GM19438 (cell line): ENCODE data around the gene ABL1.
"Not testable (repeated sequence)": the region's sequence is repeated elsewhere in the genome, so short reads cannot be mapped to it uniquely, and the experiment has no call there.

Experiments
- ATAC-seq: cut with Tn5 transposase; IDR thresholded peaks from one replicate; pipeline ENCODE4 v1.9.1; 2021; ENCODE audit warnings: low read depth; ENCODE audit not compliant: unreplicated experiment

ABL1 gene

DNA sequence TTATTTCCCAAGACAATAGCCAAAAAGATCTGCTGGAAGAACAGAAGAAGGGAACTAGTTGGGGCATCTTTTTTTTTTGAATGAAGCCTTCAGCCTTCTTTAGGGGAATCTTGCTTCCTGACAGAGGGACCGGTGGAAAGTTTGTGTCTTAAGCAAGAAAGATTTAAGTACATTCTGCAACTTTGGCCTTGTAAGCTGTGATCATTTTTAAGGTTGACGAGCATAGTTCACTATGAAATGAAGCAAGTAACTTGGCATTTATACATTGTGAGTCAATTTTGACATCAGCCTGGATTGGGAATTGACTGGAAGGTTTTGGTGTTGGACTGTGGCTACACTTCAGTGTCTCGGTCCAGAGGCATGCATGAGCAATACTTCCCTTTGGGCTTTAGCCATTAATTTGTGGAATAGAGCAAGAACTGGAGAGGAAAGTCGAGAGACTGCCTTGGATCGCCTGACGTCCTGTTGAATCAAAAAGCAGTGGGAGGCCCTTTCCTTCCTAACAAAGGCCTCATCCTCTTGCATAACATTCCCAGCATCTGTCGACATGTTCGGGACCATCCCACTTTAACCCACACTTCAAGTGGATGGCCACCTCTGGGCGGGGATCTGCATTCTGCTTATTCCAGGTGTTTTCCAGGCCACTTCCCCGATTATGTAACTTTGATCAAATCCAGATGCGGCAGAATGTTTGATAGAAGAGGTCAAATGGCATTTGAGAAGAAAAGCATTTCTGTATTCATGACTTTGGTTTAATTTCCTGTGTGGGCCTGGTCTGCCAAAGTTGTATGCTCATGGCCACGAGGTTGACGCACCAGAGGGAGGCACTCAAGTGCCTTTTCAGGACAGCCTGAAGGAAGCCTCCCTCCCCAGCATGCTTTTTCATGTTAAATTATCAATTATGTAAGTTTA, 12.5 kb downstream of the ABL1 start:
- ATAC-seq: no peak

DNA sequence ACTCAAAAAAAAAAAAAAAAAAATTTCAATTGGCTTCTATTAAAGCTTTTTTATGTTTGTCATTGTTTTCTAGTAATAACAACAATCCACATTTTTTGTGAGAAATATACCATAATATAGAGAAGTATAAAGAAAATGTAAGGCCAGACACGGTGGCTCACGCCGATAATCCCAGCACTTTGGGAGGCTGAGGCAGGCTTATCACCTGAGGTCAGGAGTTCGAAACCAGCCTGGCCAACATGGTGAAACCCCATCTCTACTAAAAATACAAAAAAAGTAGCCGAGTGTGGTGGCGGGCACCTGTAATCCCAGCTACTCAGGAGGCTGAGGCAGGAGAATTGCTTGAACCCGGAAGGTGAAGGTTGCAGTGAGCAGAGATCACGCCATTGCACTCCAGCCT, 13.5 kb downstream of the ABL1 start:
- not testable (repeated sequence) for ATAC-seq

DNA sequence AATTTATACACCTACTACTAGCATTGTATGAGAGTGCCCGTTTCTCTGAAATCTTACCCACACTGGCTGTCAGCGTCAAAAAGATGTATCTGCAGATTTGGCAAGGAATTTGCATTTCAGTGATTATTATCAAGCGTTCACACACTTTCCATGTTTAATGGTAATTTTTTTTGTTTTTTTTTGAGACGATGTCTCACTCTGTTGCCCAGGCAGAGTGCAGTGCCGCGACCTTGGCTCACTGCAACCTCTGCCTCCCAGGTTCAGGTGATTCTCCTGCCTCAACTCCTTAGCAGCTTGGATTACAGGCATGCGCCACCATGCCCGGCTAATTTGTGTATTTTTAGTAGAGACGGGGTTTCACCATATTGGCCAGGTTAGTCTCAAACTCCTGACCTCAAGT, 14.3 kb downstream of the ABL1 start:
- ATAC-seq: no peak

DNA sequence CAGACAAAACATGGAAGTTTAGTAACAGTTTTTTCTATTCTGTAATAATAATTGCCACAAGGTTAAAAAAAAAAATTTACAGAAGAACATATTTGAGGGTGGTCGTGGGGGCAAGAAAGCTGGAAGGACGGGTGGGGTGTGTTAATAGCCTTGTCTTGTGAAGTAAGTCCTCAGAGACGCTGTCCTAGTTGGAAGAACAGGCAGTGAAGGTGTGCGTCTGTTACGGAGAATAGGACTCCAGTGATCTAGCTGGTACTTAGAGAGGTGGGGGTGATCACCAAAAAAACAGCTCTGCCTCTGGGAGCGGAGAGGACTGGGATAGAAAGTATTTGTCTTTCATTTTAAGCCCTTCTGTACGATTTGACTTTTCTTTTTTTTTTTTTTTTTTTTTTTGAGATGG, 17.7 kb downstream of the ABL1 start:
- ATAC-seq: no peak

DNA sequence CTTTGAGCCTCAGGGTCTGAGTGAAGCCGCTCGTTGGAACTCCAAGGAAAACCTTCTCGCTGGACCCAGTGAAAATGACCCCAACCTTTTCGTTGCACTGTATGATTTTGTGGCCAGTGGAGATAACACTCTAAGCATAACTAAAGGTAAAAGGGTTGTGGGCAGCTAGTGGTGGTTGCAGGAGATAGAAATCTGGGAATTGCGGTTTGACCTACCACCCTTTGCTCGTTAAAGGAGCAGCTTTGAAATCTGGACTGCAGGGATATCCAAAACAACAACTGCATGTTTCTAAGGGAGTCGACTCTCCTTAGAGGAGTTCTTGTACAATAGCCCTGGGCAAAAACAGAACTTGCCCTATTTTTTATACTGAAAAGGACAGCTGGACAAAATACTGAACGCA, 19.0 kb downstream of the ABL1 start:
- no peak for ATAC-seq

DNA sequence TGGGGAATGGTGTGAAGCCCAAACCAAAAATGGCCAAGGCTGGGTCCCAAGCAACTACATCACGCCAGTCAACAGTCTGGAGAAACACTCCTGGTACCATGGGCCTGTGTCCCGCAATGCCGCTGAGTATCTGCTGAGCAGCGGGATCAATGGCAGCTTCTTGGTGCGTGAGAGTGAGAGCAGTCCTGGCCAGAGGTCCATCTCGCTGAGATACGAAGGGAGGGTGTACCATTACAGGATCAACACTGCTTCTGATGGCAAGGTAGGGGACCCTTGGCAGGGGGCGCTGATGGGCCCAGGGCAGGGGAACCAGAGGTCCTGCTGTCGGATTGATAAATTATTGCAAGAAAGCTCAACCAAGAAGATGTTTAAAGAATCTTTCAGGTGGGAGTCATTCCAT, 19.8 kb downstream of the ABL1 start:
- no peak for ATAC-seq

DNA sequence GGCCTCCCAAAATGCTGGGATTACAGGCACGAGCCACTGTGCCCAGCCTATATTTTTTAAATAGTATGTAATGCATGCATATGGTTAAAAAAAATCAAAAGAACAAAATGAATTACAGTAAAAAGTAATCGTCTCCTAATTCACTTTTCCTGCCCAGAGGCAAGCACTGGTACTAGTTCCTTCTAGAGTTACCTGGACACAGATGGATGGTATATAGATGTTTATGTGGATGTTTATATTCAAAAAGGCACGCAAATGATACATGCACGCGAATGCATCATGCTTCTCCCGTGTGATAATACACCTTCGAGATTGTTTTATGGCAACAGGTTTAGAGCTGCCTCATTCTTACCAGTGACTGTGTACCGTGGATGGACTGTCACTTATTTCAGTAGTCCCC, 21.4 kb downstream of the ABL1 start:
- no peak for ATAC-seq

DNA sequence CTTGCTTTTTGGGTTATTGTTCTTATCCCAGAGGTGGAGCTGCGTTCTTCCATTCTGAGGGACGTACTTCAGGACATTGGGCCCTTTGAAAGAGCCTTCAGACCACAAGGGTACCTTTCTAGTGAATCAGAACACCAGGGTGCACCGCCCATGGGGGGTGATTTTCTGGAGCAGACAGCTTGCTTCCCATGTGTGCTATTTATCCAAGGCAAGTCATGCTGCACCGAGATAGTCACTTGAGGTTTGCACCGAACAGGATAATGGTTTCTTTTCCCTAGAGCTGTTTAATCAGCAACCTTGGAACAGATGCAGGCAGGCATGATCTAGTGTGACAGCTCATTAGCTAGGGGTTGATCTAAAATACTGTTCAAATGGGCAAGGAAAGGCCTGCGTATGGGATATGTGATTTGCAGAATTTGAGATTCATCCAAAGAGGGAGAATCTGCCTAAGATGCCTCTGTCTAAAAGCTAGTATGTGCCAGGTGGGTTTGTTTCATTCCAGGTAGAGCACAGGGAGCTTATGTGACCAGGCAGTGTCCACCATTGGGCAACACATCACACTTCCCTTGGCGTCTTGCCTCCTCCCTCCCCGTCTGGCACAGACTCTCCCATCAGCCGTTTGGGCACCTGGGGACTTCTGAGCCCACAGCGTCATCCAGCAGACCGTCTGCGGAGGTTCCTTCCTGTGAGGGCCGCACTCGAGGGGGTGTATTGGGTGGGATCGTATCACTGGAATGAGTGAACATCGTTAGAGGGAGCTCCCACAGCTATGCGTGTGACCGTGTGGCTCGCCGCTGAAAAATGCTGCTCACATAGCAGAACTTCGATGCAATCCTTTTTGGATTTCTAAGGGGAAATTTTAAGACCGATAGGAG, 23.0 kb downstream of the ABL1 start:
- no peak for ATAC-seq

DNA sequence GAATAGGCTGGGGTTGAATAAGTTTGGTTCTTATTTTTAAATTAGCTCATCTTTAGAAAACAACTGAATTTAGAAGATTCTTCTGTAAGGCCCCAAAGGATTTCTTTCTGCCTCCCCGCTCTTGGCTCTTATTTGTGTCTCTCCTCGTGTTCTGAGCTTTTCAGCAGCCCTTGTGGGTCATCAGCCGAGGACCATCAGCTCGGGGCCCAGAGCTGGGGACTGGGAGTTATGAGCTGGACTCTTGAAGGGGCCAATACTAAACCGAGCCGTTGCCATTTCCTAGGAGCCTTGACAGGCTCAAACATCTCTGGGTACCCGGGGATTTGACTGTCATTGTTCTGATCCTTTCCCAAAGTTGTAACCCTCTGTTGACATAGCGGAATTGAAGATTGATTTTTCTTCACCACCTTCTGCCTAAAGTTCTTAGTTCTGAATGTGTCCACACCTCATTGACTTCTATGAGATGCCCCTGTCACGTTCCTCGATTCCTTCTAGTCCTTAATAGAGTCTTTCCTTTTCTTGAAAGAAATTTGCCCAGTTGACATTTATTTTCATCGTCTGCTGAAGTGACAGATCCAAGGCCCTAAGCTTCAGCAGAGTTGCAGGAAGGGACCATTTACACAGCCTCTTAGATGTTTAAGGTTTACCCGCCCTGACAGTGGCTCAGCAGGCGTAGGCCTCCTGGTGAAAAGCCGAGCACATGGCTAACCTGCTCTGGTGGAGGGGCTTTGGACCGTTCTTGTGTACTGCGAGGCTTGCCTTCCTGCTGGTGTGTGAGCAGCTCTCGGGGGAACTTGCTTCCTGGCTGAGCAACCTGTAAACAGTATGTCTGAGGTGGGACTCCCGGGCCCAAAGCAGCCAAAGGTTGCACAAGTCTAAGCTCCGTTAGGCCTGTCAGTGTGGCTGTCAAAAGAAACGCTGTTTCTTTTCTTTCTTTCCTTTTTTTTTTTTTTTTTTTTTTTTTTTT, 24.0 kb downstream of the ABL1 start:
- ATAC-seq: no peak

DNA sequence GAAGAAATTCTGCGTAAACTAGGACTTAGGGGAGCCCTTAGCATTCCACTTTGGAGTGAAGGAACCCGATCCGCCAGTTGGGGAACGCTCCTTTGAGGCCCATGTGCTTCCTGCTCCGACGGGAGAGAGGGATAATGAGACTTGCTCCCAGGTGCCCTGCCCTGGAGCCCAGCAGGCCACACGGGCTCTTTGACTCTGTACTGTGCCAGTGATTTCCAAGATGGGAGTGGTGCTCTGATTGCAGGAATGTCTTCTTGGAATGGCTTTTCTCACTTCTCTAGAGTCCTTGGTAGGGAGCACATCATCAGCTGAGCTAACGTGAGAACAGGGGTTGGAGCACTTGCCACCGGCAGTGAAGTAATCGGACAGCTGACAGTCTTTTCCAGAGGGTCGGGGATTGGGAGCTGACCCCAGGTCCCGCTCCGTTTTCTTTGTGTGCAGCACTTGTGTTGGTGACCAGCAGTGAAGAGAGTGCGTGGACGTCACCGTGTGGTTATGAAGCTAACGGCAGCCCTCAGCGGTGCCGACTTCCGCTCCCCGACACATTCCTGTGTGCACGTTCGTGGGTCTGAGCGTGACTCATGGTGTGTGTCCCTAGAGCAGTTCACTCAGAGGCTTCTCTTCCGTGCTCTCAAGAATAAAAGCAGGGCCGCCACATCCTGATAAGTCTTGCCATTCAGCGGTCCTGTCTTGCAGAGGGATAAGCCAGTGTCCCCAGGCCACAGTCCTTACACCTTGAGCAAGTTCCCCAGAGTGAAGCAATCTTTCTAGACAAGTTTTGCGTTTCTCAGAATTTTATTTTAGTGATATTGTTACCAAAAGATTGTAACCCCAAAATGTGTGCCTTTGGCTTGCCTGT, 25.6 kb downstream of the ABL1 start:
- no peak for ATAC-seq

DNA sequence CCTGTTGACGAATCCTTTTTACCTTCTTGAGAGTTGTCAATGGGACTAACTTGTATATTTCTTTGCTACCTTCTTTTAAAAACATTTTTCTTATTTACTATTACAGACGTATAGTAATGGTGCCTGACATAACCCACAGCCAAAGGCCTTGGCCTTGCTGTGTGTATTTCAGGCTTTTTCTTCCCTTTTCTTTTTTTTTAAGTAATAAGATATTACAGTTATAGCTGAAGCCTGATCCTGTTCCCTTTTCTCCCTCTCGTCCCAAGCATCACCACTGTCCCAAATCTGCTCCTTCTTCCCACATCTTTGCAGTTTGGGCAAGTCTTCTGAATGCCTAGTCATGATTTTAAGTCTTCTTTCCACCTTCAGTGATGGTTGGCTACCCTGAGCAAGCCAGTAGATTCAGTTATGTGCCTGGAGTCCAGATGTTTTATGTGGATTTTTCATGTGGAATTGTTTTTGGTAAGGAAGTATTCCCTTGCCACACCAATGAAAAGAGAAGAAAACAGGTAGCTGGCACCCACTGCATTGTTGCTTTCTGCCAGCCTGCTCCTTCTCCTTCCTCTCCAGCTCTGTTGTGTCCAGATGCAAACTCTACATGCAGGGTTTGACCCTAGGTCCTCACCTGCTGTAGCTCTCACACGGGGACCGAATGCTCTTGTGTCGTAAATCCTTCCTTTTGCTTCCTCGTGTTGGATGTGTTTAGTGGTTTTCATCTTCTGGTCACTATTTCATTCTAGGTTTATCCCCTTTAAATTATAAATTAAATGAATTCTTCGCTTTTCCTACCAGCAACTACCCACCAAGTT, 26.5 kb downstream of the ABL1 start:
- ATAC-seq: no peak

DNA sequence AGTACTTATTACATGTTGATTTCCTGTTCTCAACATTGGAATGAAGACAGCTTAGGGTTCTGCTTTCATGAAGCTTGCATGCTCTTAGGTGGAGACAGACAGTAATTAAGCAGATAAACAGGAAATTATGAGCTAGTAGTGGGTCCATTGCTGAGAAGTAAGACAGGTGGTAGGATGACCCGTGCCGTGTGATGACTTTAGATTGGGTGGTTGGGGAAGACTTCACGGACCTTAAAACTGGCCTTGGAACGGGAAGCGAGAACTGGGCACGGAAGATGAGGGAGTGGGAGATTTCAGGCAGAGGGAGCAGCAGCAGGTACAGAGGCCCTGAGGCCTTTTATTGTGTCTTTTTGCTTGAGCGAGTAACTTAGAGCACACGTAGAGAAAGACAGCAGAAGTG, 27.2 kb downstream of the ABL1 start:
- no peak for ATAC-seq

DNA sequence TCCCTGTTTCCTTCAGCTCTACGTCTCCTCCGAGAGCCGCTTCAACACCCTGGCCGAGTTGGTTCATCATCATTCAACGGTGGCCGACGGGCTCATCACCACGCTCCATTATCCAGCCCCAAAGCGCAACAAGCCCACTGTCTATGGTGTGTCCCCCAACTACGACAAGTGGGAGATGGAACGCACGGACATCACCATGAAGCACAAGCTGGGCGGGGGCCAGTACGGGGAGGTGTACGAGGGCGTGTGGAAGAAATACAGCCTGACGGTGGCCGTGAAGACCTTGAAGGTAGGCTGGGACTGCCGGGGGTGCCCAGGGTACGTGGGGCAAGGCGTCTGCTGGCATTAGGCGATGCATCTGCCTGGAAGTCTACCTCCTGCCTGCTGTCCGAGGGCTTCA, 27.7 kb downstream of the ABL1 start:
- no peak for ATAC-seq

DNA sequence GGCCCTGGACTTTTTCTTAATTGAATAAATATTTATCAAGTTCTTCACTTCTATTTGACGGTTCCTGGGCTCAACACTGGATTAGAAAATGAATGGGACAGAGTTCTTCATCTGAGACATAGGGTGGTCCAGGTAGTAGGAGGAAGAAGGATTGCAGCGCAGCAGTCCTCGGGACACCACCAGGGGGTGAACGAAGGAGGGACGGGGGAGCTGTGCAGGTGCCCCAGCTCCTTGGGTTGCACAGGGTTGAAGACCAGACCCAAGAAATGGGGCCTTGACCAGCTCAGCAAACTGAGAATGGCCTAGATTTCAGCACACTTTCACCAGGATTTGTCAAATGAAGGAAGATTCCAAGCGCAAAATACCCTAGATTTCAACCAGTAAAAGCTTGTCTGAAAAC, 29.5 kb downstream of the ABL1 start:
- no peak for ATAC-seq

DNA sequence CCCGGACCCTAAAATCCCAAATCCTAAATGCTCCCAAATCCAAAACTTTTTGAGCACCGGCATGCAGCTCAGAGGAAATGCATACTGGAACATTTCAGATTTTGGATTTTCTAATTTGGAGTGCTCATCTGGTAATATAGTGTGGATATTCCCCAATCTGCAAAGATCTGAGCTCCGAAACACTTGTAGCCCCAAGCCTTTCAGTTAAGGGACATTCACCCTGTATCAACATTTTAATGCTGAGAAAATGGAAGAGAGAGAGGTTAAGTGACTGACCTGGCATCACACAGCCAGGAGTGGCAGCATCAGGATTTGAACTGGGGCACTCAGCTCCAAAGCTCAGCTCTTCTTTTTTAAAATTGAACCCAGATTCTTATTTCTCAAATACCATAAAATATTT, 30.9 kb downstream of the ABL1 start:
- no peak for ATAC-seq

DNA sequence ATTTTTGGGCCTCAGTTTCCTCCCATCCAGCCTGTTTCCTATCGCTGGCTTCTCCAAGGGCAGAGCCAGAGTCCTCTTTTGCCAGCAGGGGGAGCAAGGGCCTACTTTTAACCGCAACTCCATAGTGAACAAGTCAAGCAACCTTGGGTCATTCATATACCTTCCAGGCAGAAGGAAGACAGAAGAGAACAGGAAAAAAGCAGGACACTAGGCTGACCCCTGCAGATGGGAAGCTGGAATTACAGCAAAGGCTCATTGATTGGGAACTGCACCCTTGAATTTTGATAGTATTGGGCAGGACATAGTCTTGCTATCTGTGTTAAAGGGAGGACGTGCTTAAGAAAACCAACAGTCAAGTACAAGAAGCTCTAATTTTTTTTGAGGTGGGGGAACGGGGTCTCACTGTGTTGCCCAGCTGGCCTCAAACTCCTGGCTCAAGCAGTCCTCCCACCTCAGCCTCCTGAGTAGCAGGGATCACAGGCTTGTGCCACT, 31.5 kb downstream of the ABL1 start:
- ATAC-seq: no peak

DNA sequence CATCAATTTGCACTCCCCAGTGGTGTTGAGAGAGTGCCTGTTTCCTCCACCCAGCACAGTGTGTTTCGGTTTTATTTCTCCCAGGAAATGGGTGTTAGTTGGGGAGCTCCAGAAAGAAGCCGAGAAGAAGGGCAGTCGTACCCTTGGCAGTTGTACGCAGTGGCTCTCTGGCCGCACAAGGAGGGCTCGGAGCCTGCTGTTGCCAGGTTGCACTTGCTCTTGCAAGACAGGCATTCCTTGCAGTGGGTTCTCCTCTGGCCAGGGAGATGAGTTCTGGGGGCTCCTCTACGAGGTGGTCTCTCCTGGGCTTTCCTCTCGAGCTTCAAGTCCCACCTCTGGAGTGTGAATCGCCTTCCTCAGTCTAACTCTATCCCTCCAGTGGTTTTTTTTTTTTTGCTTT, 32.5 kb downstream of the ABL1 start:
- no peak for ATAC-seq

DNA sequence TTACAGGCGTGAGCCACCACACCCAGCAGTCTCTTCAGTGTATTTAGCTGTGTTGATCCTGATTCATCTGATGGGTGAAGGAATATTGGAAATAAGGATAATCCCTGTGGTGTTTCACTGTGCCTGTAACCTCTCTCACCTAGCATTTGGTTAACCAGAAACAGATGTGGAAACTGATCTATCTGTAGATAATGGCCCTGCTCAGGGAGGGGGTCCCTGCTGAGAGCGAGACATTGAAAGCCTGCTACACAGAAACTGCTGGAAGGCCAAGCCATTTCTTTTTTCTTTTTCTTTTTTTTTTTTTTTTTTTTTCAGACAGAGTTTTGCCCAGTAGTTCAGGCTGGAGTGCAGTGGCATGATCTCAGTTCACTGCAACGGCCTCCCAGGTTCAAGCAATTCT, 33.2 kb downstream of the ABL1 start:
- no peak for ATAC-seq

DNA sequence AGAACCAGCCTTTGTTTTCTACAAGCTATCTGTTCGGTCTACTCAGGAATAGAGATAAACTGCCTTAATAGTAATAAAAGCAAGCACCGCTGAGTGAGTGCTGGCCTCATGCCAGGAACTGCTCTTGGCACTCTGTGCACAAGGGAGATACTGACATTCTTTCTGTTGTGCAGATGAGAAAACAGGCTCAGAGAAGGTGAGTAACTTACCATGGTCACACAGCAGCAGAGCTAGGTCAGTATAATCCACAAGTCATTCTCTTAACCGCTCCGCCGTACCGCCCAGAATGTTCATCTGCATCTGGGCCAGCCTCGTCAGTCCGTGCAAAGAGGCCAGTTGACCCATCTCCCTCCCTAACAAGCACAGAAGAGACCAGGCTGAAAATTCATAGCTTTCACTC, 34.2 kb downstream of the ABL1 start:
- no peak for ATAC-seq
